DND-41 (cell line): ENCODE results near the gene TMEM132D.

Experiments
- CTCF ChIP-seq: IDR thresholded peaks from 2 replicates; pipeline ENCODE4 v1.5.1; 2012; ENCODE audit warnings: borderline replicate concordance, low read length, moderate library complexity, mild to moderate bottlenecking; ENCODE audit not compliant: poor library complexity, severe bottlenecking; ENCODE audit errors: extremely low read depth
- EZH2 ChIP-seq: IDR thresholded peaks from 3 replicates; pipeline ENCODE4 v1.6.1; 2012; ENCODE audit warnings: borderline replicate concordance, low read depth, mild to moderate bottlenecking, moderate library complexity, low read length, inconsistent platforms; ENCODE audit not compliant: severe bottlenecking

GRCh38 chr12:129446696-129447095 lies 457.1 kb downstream of the TMEM132D start:
- no peak for TF ChIP-seq CTCF
- no peak for TF ChIP-seq EZH2
